ENCODE data around the gene CHST12.
"Not testable (repeated sequence)": the region's sequence is repeated elsewhere in the genome, so short reads cannot be mapped to it uniquely, and the experiment has no call there.

CHST12 gene

DNA sequence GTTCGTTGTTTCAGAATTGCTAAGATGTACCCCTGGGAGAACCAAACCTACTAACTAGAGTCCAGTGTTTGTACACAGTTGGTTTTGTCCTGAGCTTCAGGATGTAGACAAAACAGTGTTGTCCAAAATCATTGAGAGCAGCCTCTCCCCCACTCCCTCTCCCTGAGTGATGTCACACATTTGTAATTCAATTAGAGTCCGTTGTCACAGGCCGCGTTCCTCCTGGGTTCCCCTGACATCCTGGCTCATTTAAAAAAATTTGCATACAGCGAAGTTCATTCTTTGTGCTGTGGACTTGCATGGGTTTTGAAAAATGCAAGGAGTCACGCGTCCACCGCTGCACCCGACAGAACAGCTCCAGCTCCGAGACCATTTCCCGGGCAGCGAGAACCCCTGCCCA, 62.5 kb downstream of the CHST12 start:
- no peak overlapping the region for H3K27ac ChIP-seq (ENCODE audit: low read depth, low read length)
- H3K4me1 ChIP-seq (ENCODE audit: control insufficient read depth, low read length): peaks cover 6% of the 10 kb centered on the region
- no peak for TF ChIP-seq EZH2phosphoT487 (IDR thresholded peaks at IDR 0.05; ENCODE audit: borderline replicate concordance, low read length)
- TF ChIP-seq, protein P1, sequence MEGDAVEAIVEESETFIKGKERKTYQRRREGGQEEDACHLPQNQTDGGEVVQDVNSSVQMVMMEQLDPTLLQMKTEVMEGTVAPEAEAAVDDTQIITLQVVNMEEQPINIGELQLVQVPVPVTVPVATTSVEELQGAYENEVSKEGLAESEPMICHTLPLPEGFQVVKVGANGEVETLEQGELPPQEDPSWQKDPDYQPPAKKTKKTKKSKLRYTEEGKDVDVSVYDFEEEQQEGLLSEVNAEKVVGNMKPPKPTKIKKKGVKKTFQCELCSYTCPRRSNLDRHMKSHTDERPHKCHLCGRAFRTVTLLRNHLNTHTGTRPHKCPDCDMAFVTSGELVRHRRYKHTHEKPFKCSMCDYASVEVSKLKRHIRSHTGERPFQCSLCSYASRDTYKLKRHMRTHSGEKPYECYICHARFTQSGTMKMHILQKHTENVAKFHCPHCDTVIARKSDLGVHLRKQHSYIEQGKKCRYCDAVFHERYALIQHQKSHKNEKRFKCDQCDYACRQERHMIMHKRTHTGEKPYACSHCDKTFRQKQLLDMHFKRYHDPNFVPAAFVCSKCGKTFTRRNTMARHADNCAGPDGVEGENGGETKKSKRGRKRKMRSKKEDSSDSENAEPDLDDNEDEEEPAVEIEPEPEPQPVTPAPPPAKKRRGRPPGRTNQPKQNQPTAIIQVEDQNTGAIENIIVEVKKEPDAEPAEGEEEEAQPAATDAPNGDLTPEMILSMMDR (IDR thresholded peaks at IDR 0.05; ENCODE audit: low read depth, low read length, poor library complexity, severe bottlenecking): no peak
- H3K4me3 ChIP-seq (ENCODE audit: low read length): no peak overlapping the region
- H3K27me3 ChIP-seq (ENCODE audit: control insufficient read depth, low read length): peaks cover 5% of the 10 kb centered on the region; the same call in 1 of the 2 replicates
- no peaks in the 10 kb centered on the region for H3F3A ChIP-seq (ENCODE audit: control insufficient read depth, insufficient read depth)
- H3K4me2 ChIP-seq (ENCODE audit: low read length): no peak overlapping the region
- H3K9me3 ChIP-seq (ENCODE audit: control insufficient read depth, insufficient read depth, low read length): no peaks in the 10 kb centered on the region
- H3K79me2 ChIP-seq (ENCODE audit: control insufficient read depth, low read length): no peaks in the 10 kb centered on the region
- 0 out of 2 replicates have a peak, but pooled peaks cover 2% of the 10 kb centered on the region for H4K20me1 ChIP-seq (ENCODE audit: control insufficient read depth, insufficient read depth, low read depth, low read length)
- H3K9me2 ChIP-seq (replicated peaks; ENCODE audit: control insufficient read depth, low read length): no peaks in the 10 kb centered on the region
- no peaks in the 10 kb centered on the region for H3K36me3 ChIP-seq (ENCODE audit: control insufficient read depth, low read length)

DNA sequence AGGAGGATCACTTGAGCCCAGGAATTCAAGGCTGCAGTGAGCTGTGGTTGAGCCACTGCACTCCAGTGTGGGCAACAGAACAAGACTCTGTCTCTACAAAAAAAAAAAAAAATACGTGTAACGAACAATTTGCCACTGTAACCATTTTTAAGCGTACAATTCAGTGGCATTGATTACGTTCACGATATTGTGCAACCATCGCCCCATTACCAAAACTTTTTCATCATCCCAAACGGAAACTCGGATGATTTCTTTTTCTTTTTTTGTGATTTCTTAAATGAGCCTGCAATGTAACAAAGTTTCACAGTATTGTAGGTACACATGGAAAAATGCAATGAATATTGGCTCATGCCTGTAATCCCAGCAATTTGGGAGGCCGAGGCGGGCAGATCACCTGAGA, 63.3 kb downstream of the CHST12 start:
- Histone ChIP-seq H3K4me1 (ENCODE audit: control insufficient read depth, low read length) (peaks cover 11% of the 10 kb centered on the region), H3K27me3 (ENCODE audit: control insufficient read depth, low read length) (peaks cover 9% of the 10 kb centered on the region; the same call in 1 of the 2 replicates), H3K9me3 (ENCODE audit: control insufficient read depth, insufficient read depth, low read length) (no peaks in the 10 kb centered on the region), H3K4me2 (ENCODE audit: low read length) (no peak overlapping the region), H3F3A (ENCODE audit: control insufficient read depth, insufficient read depth) (no peaks in the 10 kb centered on the region), H4K20me1 (ENCODE audit: control insufficient read depth, insufficient read depth, low read depth, low read length) (0 out of 2 replicates have a peak, but pooled peaks cover 2% of the 10 kb centered on the region), H3K9me2 (replicated peaks; ENCODE audit: control insufficient read depth, low read length) (no peaks in the 10 kb centered on the region), H3K36me3 (ENCODE audit: control insufficient read depth, low read length) (no peaks in the 10 kb centered on the region), H3K27ac (ENCODE audit: low read depth, low read length) (no peak overlapping the region), H3K79me2 (ENCODE audit: control insufficient read depth, low read length) (no peaks in the 10 kb centered on the region), H3K4me3 (ENCODE audit: low read length) (no peak overlapping the region)
- TF ChIP-seq EZH2phosphoT487 (IDR thresholded peaks at IDR 0.05; ENCODE audit: borderline replicate concordance, low read length): no peak
- TF ChIP-seq, protein P1 (IDR thresholded peaks at IDR 0.05; ENCODE audit: low read depth, low read length, poor library complexity, severe bottlenecking): no peak

DNA sequence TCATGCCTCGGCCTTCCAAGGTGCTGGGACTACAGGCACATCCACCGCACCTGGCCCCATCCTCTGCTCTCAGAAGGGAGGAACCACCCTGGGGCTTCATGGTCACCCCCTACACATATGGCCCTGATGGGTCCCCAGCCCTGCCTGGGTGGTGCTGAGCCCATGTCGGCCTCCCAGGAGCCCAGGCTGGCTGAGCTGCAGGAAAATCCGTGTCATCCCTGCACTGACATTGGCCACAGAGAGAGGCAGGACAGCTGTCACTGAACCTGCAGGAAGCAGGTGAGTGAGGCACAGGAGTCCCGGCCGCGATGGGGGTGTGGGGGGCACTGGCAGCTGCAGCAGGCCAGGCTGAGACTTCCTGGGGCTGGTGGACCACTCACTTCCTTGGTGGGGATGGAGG, 64.8 kb downstream of the CHST12 start:
- no peaks in the 10 kb centered on the region for H3K9me3 ChIP-seq (ENCODE audit: control insufficient read depth, insufficient read depth, low read length)
- H3K4me2 ChIP-seq (ENCODE audit: low read length): no peak overlapping the region
- TF ChIP-seq, protein P1 (IDR thresholded peaks at IDR 0.05; ENCODE audit: low read depth, low read length, poor library complexity, severe bottlenecking): no peak
- no peak for TF ChIP-seq EZH2phosphoT487 (IDR thresholded peaks at IDR 0.05; ENCODE audit: borderline replicate concordance, low read length)
- H3K4me1 ChIP-seq (ENCODE audit: control insufficient read depth, low read length): peaks cover 11% of the 10 kb centered on the region
- no peaks in the 10 kb centered on the region for H3K9me2 ChIP-seq (replicated peaks; ENCODE audit: control insufficient read depth, low read length)
- no peaks in the 10 kb centered on the region for H3K79me2 ChIP-seq (ENCODE audit: control insufficient read depth, low read length)
- H3F3A ChIP-seq (ENCODE audit: control insufficient read depth, insufficient read depth): no peaks in the 10 kb centered on the region
- peaks cover 9% of the 10 kb centered on the region; the same call in 1 of the 2 replicates for H3K27me3 ChIP-seq (ENCODE audit: control insufficient read depth, low read length)
- H3K36me3 ChIP-seq (ENCODE audit: control insufficient read depth, low read length): no peaks in the 10 kb centered on the region
- H3K4me3 ChIP-seq (ENCODE audit: low read length): no peak overlapping the region
- H3K27ac ChIP-seq (ENCODE audit: low read depth, low read length): no peak overlapping the region
- 0 out of 2 replicates have a peak, but pooled peaks cover 2% of the 10 kb centered on the region for H4K20me1 ChIP-seq (ENCODE audit: control insufficient read depth, insufficient read depth, low read depth, low read length)

DNA sequence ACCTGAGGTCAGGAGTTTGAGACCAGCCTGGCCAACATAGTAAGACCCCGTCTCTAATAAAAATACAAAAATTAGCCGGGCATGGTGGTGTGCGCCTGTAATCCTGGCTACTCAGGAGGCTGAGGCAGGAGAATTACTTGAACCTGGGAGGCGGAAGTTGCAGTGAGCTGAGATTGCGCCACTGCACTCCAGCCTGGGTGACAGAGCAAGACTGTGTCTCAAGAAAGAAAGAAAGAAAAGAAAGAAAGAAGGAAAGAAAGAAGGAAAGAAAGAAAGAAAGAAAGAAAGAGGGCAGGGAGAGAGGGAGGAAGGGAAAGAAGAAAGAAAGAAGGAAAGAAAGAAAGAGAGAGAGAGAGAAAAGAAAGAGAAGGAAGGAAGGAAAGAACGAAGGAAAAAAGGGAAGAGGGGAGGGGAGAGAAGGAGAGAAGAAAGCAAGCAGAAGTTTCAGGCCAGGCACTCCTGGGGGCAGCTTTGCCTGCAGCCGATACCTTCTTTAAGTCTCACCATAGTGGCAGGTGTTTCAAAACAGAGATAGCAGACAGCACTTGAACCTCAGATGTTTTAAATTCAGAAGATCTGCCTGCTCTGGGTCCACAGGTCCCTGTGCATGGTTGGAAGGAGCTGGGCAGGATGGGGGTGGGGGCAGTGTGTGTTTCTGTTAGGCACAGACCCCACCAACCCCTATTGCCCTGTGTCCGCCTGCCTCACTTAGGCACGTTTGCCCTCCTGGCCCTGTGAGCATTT, 66.2 kb downstream of the CHST12 start:
- H4K20me1 ChIP-seq (ENCODE audit: control insufficient read depth, insufficient read depth, low read depth, low read length); H3K27ac ChIP-seq (ENCODE audit: low read depth, low read length): not testable (repeated sequence)

More for the DNA sequence above, 66.2 kb downstream of the CHST12 start:
- not testable (repeated sequence) for H3F3A ChIP-seq (ENCODE audit: control insufficient read depth, insufficient read depth); H3K27me3 ChIP-seq (ENCODE audit: control insufficient read depth, low read length); H3K4me2 ChIP-seq (ENCODE audit: low read length); H3K4me3 ChIP-seq (ENCODE audit: low read length); H3K79me2 ChIP-seq (ENCODE audit: control insufficient read depth, low read length); H3K9me2 ChIP-seq (replicated peaks; ENCODE audit: control insufficient read depth, low read length); H3K36me3 ChIP-seq (ENCODE audit: control insufficient read depth, low read length); H3K9me3 ChIP-seq (ENCODE audit: control insufficient read depth, insufficient read depth, low read length)
- H3K4me1 ChIP-seq (ENCODE audit: control insufficient read depth, low read length): peaks cover 11% of the 10 kb centered on the region
